HuH-7 (cell line): Measurements from ENCODE around the gene TRMT10C.
"Not testable (repeated sequence)": the region's sequence is repeated elsewhere in the genome, so short reads cannot be mapped to it uniquely, and the experiment has no call there.

ENCODE experiments used
- DNase-seq: peaks from one replicate; pipeline ENCODE4 v3.0.0; 2011; ENCODE audit warnings: low spot score

The TRMT10C gene

DNA sequence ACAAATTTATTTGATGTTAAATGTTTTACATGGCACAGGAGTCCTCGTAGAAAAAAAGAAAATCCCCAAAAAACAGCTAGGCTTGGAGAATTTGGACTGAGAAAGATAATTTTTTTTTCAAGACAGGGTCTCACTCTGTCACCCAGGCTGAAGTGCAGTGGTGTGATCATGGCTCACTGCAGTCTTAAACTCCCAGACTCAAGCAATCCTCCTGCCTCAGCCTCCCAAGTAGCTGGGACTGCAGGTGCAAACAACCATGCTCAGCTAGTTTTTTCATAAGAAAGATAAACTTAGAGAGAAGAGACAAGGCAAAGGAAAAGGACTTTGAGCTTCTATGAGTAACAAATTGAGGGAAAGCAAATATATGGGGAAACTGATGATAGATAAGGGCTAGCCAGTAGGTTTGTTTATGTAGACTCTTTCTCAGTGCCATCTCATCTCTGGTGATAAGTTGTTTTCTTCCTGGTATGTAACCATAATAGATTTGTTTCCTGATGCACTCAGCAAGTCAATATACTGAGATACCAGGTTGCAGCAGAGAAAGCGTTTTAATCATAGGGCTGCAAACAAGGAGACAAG is 13.1 kb upstream of the TRMT10C start:
- DNase-seq, result peak; percentile 77

DNA sequence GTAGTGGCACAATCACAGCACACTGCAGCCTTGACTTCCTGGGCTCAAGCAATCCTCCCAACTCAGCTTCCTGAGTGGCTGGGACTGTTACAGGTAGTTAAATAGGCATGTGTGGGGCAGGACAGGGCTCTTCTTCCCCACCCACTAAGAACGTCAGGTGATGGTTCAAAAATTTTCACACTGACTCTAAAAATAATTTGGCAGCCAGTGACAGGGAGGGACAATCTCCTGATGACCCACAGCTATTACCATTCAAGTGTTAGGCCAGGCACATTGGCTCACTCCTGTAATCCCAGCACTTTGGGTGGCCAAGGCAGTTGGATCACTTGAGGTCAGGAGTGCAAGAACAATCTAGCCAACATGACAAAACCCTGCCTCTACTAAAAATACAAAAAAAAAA is 12.2 kb upstream of the TRMT10C start:
- DNase-seq, result no peak

DNA sequence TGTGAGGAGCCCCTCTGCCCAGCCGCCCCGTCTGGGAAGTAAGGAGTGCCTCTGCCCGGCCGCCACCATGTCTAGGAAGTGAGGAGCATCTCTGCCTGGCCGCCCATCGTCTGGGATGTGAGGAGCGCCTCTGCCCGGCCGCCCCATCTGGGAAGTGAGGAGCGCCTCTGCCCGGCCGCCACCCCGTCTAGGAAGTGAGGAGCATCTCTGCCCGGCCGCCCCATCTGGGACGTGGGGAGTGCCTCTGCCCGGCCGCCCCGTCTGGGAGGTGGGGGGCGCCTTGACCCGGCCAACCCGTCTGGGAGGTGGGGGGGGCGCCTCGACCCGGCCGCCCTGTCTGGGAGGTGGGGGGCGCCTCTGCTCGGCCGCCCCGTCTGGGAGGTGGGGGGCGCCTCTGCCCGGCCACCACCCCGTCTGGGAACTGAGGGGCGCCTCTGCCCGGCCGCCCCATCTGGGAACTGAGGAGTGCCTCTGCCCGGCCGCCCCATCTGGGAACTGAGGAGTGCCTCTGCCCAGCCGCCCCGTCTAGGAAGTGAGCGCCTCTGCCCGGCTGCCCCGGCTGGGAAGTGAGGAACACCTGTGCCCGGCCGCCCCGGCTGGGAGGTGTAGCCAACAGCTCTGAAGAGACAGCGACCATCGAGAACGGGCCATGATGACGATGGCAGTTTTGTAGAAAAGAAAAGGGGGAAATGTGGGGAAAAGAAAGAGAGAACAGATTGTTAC is 10.1 kb upstream of the TRMT10C start:
- not testable (repeated sequence) for DNase-seq

DNA sequence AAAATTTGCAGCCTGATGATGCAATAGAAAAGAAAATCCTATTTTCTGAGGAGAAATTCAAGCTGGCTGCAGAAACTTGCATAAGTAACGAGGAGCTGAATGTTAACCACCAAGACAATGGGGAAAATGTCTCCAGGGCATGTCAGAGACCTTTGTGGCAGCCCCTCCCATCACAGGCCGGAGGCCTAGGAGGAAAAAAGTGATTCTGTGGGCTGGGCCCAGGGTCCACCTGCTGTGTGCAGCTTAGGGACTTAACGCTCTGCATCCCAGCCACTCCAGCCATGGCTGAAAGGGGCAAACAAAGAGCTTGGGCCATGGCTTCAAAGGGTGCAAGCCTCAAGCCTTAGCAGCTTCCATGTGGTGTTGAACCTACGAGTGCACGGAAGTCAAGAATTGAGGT is 8.3 kb upstream of the TRMT10C start:
- not testable (repeated sequence) for DNase-seq

DNA sequence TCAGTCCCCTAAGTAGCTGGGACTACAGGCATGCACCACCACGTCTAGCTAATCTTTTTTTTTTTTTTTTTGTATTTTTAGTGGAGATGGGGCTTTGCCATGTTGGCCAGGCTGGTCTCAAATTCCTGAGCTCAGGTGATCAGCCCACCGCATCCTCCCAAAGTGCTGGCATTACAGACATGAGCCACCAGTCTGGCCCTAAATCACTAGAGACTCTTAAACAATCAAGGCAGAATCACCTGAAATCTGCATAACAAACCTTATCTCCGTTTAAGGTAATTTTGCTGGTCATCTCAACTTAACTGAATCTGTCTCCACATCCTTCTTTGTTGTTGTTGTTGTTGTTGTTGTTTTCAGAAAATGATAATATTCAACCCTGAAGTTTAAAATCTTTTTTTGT is 5.6 kb upstream of the TRMT10C start:
- no peak for DNase-seq

DNA sequence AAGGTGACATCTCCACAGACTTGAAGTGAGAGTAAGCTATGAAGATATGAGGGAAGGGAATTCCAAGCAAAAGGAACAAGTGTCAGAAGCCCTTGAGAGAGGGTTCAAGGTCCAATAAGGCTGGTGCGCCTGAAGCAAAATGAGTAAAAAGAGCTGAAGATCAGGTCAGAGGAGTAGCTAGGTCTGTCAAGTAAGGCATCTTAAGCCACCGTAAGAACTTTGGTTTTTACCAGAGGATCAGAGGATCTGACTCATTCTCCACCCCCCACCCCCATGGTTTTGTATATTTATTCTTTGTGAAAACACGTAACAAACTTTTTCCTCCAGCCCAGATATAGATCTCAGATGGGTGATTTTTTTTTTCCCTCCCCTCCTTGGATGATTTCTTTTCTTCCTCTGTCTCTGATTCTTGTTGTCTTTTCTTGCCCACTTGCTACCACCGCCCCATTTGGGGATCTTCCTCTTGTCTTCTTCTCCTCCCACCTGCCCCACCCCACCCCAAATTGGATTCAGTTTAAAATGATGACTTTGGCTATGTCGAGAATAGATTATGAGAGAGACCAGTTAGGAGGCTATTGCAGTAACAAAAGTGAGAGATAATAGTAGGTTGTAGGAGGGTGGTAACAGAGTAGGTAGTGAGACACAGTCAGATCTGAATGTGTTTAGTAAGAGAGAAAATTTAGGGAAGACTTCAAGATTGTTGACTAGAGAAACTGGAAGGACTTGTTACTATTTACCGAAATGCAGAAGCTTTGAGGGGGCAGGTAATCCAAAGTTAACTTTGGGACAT is 6.1 kb downstream of the TRMT10C start:
- no peak for DNase-seq

DNA sequence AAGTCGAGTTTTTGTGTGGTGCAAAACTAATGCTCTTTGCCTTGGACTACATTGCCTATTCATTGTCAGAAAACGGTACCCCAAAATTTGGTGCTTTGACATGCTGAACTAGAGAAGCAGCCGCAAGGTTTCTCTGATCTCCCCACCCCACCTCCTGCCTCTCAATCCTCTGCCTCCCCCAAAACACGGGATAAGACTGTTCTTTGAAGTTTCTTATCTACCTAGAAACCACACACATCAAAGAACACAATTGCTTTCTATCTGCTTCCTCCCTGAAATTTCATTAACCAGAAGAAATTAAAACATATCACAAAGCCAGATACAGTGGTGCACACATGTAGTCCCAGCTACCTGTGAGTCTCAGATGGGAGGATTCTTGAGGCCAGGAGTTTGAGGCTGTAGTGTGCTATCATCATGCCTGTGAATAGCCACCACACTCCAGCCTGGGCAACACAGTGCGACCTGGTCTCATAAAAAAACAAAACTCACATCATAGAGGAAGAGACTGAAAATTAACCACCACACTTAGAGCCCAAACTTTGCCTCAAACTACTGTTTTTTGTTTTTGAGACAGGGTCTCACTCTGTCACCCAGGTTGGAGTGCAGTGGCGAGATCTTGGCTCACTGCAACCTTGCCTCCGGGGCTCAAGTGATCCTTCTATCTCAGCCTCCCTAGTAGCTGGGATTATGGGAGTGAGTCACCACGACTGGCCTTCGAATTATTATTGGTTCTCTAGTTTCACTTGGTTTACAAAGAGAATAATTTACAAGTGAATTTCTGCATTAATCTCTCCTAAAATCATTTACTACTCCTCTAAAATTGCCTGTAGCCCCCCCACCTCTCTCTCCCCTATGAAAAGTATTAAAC is 9.6 kb downstream of the TRMT10C start:
- no peak for DNase-seq

DNA sequence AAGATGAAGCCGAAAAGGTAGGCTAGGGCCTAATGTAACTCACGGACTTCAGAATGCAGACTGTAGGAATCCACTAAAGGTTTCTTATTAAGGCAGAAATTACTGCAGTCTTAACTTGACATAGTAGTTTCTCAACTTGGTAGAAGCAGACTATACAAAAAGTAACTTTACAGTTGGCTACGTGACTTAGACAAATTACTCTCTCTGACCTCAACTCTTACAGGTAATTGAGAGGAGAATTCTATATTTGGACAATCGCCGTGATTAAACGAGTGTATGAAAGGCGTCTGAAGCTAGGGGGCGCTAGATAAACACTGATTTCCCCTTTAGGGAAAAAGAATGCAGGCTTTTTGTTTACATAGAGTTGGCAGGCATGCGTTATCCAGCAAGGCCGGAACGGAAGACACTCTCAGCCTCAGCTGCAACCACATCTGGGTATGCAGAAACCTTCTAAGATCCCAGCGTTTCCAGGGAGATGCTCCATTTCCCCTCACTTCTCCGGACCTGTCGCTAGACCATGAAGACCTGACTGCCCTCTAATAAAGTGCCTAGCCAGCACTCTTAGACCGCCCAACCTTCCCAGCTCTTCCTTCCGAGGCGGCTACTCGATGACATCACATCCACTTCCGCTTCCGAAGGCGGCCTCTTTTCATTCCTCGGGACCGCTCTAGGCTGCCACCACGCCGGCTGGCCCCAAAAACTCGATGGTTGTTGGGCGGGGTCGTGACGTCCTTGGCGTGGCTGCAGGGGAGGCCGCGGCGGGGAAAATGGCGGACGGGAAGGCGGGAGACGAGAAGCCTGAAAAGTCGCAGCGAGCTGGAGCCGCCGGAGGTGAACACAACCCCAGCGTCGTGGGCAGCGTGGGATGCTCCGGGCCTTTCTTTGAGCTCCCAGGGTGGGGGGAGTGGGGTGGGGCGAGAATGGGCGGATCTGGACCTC is 12.1 kb downstream of the TRMT10C start, which contains the start of gene PCNP:
Gene PCNP (plus strand): TSS at position 732 of the 939 bp plus-strand sequence. CDS start 36 bp downstream, at position 768.
- DNase-seq, result peak; percentile 90

DNA sequence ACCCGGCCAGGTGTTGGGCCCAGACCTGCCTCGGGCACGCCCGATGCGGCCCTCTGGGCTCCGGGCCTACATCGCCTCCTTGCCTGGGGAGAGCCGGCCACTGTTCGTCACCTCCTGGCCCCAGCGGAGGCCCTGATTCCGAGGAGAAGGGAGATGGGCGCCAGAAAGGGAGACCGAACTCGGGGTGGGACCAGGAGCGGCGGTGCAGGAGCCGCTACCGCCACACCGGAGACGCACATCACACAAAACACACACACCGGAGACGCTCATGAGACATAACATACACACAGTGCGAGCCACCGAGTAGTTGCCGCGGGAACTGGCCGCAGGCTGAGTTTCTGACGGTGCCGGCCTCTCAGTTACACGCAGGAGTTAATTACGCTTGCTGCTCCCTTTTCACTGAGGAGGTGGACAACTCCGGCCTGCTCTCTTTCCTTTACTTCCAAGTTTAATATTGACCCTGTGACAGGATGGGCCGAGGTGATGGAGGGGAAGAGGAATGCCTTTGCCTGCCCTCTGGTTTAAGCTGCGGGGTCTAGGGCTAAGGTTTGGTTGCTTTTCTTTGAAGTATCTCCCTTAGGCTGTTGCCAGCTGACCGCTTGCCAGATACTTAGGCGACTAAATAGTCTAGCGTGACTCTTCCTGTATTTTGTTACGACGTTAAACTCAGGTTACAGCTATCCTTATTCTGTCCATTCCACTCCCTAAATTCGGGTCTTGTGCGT is 12.9 kb downstream of the TRMT10C start:
- peak; percentile 55 for DNase-seq

DNA sequence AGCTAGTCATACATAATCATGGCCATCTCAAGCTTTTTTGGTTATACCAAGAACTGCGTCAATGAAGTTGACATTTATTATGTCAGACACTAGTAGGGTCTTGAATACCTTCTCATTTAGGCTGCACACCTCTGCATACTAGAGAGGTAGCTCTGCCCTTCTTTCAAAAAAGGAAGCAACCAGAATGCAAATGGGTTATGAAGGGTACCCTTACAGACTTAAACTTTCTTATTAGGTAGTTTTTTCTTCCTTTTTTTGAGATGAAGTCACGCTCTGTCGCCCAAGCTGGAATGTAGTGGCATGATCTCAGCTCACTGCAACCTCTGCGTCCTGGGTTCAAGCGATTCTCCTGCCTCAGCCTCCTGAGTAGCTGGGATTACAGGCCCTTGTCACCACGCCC is 15.6 kb downstream of the TRMT10C start:
- no peak for DNase-seq

DNA sequence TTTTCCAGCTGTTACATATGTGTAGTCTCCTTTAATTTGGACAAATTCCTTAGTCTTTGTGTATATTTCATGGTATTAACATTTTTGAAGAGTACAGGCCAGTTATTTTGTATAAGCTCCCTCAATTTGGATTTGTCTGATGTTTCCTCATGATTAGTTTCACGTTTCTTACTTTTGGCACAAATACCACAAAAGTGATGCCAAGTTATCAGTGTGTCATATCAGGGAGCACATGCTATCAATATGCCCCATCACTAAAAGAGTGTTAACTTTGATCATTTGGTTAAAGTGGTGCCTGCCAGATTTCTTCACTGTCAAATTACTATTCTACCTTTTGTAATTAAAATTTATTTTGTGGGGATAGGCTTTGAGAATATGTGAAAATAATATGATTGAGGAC is 26.9 kb downstream of the TRMT10C start:
- DNase-seq, result no peak

DNA sequence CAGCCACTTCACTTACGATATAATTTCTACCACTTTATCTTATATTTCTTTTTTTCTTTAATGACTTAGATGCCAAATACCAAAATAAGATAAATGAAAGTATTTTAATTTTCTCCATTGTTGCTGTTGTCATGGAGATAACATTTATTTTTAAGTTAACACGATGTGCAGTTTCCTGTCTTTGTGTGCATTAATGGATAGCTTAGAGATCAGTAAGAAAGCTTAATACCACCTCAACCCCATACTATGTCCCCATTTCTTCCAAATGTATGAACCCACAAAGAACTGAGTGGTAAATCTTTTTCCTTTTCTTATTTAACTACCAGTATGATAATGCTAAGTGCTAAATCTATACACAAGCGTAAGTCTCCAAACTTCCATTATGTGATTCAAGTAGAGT is 29.4 kb downstream of the TRMT10C start:
- DNase-seq, result no peak

DNA sequence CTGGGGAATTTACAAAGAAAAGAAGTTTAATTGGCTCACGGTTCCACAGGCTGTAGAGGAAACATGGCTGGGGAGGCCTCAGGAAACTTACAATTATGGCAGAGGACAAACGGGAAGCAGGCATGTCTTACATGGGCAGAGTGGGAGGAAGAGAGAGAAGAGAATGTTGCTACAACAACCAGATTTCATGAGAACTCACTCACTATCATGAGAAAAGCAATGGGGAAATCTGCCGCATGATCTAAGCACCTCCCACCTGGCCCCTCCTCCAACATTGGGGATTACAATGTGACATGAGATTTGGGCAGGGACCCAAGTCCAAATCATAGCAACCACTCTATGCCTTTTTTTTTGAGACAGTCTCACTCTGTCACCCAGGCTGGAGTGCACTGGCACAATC is 41.1 kb downstream of the TRMT10C start:
- no peak for DNase-seq

DNA sequence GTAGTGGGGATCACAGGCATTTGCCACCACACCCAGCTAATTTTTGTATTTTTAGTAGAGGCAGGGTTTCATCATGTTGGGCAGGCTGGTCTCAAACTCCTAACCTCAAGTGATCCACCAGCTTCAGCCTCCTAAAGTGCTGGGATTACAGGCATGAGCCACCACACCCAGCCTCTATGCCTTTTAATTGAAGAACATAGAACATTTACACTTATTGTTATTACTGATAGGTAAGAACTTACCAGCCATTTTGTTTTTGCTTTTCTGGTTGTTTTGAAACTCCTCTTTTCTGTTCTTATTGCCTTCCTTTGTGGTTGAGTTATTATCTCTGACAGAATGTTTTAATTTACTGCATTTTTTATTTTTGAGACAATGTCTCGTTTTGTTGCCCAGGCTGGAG is 41.5 kb downstream of the TRMT10C start:
- no peak for DNase-seq

DNA sequence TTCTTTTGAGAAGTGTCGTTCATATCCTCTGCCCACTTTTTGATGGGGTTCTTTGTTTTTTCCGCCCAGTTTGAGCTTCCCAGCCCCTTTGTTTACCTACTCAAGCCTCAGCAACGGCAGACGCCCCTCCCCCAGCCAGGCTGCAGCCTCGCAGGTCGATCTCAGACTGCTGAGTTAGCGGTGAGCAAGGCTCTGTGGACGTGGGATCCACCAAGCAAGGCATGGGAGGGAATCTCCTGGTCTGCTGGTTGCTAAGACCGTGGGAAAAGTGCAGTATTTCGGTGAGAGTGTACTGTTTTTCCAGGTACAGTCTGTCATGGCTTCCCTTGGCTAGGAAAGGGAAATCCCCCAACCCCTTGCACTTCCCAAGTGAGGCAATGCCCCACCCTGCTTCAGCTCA is 43.7 kb downstream of the TRMT10C start:
- DNase-seq, result not testable (repeated sequence)

DNA sequence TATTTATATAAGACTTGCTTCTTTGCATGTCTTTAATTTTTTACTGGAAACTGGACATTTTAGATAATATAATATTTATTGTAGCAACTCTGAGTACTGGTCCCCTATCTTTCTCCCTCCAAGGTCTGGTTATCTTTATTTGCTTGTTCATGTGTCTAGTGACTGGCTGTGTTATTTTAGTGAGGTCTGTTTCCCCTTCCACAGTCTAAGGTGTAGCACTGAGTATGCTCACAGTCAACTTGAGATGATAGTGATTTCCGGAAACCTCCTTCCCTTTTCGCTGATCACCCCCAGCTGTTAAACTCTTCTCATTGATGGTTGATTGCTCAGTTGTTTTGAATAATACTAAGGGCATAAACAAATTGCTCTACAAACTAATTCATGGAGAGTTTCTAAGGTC is 49.4 kb downstream of the TRMT10C start:
- no peak for DNase-seq

DNA sequence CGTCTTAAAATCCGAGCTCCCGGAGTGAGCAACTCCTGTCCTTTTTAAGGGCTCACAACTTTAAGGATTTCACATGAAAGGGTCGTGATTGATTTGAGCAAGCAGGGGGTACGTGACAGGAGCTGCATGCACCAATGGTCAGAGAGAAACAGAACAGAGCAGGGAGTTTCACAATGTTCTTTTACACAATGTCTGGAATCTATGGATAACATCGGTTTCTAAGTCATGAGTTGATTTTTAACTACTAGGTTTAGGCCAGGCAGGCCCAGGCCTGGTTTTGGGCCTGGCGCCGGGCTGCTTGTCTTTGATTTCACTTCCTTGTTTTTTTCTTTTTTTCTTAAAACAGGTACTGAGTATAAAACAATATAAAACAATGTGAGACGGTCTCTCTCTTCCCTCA is 51.3 kb downstream of the TRMT10C start:
- not testable (repeated sequence) for DNase-seq

DNA sequence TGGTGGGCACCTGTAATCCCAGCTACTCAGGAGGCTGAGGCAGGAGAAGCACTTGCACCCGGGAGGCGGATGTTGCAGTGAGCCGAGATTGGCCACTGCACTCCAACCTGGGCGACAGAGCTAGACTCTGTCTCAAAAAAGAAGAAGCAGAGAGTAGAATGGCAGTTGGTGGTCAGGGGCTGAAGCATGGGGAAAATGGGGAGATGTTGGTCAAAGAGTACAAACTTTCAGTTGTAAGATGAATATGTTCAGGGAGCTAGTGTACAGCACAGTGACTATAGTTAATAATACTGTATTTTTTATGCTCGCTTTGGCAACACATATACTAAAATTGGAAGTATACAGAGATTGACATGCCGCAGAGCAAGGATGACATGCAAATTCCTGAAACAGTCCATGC is 53.9 kb downstream of the TRMT10C start:
- DNase-seq, result no peak
